ENCODE measurements around the gene SMARCD3.

DNA sequence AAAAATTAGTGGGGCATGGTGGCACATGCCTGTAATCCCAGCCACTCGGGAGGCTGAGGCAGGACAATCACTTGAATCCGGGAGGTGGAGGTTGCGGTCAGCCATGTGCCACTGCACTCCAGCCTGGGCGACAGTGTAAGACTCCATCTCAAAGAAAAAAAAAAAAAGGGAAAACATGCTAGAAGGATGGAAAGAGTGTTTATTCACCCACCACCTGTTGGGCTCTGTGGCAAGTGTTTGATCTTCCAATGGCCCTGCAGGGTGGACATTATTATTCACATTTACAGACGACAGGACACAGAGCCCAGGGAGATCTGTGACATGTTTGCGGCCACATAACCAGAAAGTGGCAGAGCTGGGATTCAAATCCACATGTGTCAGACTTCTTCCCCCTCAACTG, 33.2 kb upstream of the SMARCD3 start:
- TF ChIP-seq POLR2A (IDR thresholded peaks at IDR 0.05; ENCODE audit: low read depth, low read length) (no peak), TAF1 (IDR thresholded peaks at IDR 0.05; ENCODE audit: low read depth, low read length) (no peak), POLR2AphosphoS5 (IDR thresholded peaks at IDR 0.05; ENCODE audit: low read depth, low read length) (no peak), PAX5 (IDR thresholded peaks at IDR 0.05; ENCODE audit: insufficient read depth, low read length, severe bottlenecking) (no peak), SPI1 (IDR thresholded peaks at IDR 0.05; ENCODE audit: low read depth, low read length) (no peak), POU2F2 (IDR thresholded peaks at IDR 0.05; ENCODE audit: low read depth, low read length) (no peak)

All from GM12891 (cell line).